Measurements from ENCODE around the gene SRRD. TPM values are rescaled to one million over a fixed set of nuclear protein-coding genes. Genes with fewer than 3 reads are reported as not detected.
A peak's percentile ranks its signal among the peaks of the same experiment; 100 is the strongest.

The SRRD gene
- total RNA-seq, 6 experiments from 2014 or later = 11.4 to 15.2 (median 11.8) TPM

DNA sequence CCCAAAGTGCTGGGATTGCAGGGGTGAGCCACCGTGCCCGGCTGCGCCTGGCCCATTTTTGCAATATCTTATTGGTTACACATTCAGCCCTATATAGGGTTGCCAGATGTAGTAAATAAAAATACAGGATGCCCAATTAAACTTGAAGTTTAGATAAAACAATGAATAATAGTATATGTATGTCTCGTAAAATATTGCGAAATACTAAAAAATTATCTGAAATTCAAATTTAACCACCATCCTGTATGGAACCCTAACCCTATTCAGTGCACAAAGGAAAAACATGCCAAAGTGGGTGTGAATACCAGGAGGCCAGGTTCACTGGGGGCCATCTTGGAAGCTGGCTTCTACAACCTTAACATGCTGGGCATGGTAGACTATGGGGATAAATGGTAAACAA, 33.8 kb downstream of the SRRD start:
- H3K27ac ChIP-seq = peak overlapping the region in 2 of 3 donors; percentile 86 to 87
- DNase-seq = no peak
- intact Hi-C loops (cut with DNase I) = no loop called here
- no peaks in the 10 kb centered on the region for H3K36me3 ChIP-seq
- H3K4me1 ChIP-seq = peaks cover 0 to 36% (median 11%) of the 10 kb centered on the region in 4 donors
- H3K4me3 ChIP-seq = no peak overlapping the region
- no peaks in the 10 kb centered on the region for H3K9me3 ChIP-seq
- H3K27me3 ChIP-seq = no peaks in the 10 kb centered on the region
- TF ChIP-seq POLR2A (IDR thresholded peaks at IDR 0.05) = no peak
- TF ChIP-seq, protein P1, sequence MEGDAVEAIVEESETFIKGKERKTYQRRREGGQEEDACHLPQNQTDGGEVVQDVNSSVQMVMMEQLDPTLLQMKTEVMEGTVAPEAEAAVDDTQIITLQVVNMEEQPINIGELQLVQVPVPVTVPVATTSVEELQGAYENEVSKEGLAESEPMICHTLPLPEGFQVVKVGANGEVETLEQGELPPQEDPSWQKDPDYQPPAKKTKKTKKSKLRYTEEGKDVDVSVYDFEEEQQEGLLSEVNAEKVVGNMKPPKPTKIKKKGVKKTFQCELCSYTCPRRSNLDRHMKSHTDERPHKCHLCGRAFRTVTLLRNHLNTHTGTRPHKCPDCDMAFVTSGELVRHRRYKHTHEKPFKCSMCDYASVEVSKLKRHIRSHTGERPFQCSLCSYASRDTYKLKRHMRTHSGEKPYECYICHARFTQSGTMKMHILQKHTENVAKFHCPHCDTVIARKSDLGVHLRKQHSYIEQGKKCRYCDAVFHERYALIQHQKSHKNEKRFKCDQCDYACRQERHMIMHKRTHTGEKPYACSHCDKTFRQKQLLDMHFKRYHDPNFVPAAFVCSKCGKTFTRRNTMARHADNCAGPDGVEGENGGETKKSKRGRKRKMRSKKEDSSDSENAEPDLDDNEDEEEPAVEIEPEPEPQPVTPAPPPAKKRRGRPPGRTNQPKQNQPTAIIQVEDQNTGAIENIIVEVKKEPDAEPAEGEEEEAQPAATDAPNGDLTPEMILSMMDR (IDR thresholded peaks at IDR 0.05) = no peak
- no peak for ATAC-seq
- WGBS (ENCODE audit: insufficient coverage, low coverage, low lambda C conversion rate, missing lambda C conversion rate) = 86% methylated on average over 5 of the region's 5 CpGs

DNA sequence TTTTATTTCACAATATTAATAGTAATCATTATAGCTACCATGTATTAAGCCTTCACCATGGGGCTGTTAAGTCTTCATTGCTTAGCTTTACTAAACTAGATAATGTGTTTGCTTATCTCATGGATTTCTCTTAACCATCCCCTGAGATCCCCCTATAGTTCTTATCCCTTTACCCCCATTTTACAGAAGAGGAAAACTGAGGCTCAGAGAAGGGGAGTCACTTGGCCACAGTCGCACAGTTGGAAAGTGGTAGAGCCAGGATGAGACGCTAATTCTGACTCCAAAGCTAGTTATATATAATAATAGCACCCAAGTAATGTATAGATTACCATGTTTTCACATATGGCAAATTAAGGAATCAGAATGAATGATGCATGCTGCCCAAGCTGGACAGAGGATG, 38.3 kb downstream of the SRRD start:
- no peaks in the 10 kb centered on the region for H3K9me3 ChIP-seq
- H3K4me1 ChIP-seq = peaks cover 0 to 26% (median 12%) of the 10 kb centered on the region in 4 donors
- no peak for ATAC-seq
- no peaks in the 10 kb centered on the region for H3K27me3 ChIP-seq
- H3K4me3 ChIP-seq = no peak overlapping the region
- H3K36me3 ChIP-seq = no peaks in the 10 kb centered on the region
- DNase-seq = no peak
- no peak overlapping the region for H3K27ac ChIP-seq
- no peak for TF ChIP-seq POLR2A (IDR thresholded peaks at IDR 0.05)
- TF ChIP-seq, protein P1 (IDR thresholded peaks at IDR 0.05) = no peak
- intact Hi-C loops (cut with DNase I) = no loop called here
- WGBS (ENCODE audit: insufficient coverage, low coverage, low lambda C conversion rate, missing lambda C conversion rate) = 88% methylated on average over 2 of the region's 2 CpGs

DNA sequence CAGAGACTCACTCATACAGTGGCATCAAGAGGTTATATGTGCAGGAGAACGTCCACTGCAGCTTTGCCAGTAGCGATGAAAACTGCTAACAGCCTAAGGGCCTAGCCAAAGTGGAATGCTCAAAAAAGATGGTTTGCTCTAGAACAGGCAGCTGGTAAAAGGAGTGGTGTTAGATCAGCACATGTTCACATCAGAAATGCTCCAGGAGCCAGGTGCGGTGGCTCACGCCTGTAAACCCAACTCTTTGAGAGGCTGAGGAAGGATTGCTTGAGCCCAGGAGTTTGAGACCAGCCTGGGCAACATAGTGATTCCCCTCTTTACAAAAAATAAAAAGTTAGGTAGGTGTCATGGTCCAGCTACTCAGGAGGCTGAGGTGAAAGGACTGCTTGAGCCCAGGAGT, 38.9 kb downstream of the SRRD start:
- DNase-seq (no peak), ATAC-seq (no peak)
- Histone ChIP-seq H3K4me1 (peaks cover 0 to 20% (median 9%) of the 10 kb centered on the region in 4 donors), H3K4me3 (no peak overlapping the region), H3K36me3 (no peaks in the 10 kb centered on the region), H3K9me3 (no peaks in the 10 kb centered on the region), H3K27me3 (no peaks in the 10 kb centered on the region), H3K27ac (no peak overlapping the region)
- intact Hi-C loops (cut with DNase I) = no loop called here
- WGBS (ENCODE audit: insufficient coverage, low coverage, low lambda C conversion rate, missing lambda C conversion rate) = 74% methylated on average over 4 of the region's 4 CpGs
- no peak for TF ChIP-seq POLR2A (IDR thresholded peaks at IDR 0.05)
- TF ChIP-seq, protein P1 (IDR thresholded peaks at IDR 0.05) = no peak

DNA sequence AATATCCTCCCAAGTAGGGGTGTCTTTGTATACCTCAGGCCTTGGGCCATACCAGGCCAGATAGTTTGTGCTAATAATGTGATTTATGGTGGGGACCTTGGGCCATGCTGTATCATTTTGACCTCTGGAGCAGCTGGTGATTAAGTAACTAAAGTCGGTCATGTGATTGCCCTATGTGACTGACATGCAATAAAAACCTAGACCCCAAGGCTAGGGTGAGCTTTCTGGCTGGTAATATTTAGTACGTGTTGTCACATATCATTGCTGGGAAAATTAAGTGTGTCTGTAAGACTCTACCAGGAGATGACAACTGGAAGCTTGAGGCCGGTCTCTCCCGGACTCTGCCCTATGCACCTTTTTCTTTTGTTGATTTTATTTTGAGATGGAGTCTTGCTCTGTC, 41.2 kb downstream of the SRRD start:
- Histone ChIP-seq H3K4me3 (peak overlapping the region; percentile 34 to 67 (median 61)), H3K36me3 (no peaks in the 10 kb centered on the region), H3K27ac (peak overlapping the region; percentile 84 to 93 (median 87)), H3K9me3 (no peaks in the 10 kb centered on the region), H3K4me1 (peaks cover 0 to 26% (median 8%) of the 10 kb centered on the region in 4 donors), H3K27me3 (no peaks in the 10 kb centered on the region)
- peak; percentile 36 to 58 (median 44) for ATAC-seq
- 43% methylated on average over 4 of the region's 4 CpGs for WGBS (ENCODE audit: insufficient coverage, low coverage, low lambda C conversion rate, missing lambda C conversion rate)
- intact Hi-C loops (cut with DNase I) = no loop called here
- peak in 1 of 3 donors; percentile 67 for DNase-seq
- TF ChIP-seq POLR2A (IDR thresholded peaks at IDR 0.05) = peak; percentile 68
- TF ChIP-seq, protein P1 (IDR thresholded peaks at IDR 0.05) = no peak
